Measurements from ENCODE around the gene PRDM16.

The PRDM16 gene

DNA sequence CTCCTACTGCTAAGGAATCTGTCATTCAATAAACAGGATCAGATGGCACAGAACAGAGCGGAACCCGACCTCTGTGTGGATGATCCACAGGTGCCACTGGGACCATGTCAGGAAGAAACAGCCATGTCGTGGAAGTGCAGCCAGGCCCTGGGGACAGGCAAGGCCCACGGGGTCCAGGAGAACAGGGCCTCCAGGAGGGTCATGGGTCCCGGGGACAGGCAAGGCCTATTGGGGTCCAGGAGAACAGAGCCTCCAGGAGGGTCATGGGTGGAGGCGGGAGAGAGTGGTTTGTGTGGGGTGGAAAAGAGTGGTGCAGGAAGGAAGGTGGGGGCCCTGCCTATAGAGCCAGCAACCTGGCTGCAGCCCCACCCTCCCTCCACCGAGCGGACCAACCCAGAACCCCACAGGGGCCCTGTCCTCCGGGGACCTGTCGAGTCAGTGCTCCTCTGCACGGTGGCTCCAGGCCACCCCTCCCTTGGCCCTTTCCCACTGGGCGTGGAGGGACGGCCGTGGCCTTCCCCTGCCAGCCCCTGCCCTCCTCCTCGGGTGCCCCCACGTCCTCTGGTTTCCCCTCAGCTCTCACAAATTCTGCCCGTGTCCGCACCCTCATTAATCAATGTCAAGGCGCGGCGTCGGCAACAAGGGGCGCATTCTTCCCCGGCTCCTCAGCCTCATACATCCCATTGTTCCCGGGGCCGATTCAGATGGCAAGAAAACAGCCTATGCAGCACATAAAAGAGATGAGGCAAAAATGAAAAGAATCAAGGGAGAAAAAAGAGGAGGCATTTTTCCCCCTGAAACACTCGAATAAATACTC lies 146.4 kb downstream of the PRDM16 start:
- FAIRE-seq (no peak), DNase-seq (ENCODE audit: insufficient read length, low spot score) (no peak)
- TF ChIP-seq, protein P1, sequence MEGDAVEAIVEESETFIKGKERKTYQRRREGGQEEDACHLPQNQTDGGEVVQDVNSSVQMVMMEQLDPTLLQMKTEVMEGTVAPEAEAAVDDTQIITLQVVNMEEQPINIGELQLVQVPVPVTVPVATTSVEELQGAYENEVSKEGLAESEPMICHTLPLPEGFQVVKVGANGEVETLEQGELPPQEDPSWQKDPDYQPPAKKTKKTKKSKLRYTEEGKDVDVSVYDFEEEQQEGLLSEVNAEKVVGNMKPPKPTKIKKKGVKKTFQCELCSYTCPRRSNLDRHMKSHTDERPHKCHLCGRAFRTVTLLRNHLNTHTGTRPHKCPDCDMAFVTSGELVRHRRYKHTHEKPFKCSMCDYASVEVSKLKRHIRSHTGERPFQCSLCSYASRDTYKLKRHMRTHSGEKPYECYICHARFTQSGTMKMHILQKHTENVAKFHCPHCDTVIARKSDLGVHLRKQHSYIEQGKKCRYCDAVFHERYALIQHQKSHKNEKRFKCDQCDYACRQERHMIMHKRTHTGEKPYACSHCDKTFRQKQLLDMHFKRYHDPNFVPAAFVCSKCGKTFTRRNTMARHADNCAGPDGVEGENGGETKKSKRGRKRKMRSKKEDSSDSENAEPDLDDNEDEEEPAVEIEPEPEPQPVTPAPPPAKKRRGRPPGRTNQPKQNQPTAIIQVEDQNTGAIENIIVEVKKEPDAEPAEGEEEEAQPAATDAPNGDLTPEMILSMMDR (IDR thresholded peaks at IDR 0.05; ENCODE audit: insufficient read depth, missing control alignments), result no peak

DNA sequence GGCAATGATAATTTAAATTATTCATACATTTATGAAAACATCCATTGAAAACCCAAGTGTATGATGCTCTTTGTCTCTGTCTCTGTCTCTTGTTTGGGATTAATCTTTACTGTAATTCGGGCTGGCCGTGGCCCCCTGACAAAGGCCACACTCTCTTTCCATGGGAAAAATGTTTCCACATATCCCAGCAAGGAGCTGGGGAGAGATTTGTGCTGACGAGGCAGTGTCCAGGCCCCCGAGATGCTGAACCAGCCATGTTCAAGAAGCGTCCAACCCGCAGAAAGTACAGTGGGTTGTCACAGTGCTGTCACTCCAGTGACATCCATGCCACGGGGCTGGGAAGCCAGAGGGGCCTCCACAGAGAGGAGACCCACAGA lies 147.0 kb downstream of the PRDM16 start:
- TF ChIP-seq, protein P1 (IDR thresholded peaks at IDR 0.05; ENCODE audit: insufficient read depth, missing control alignments), result no peak

DNA sequence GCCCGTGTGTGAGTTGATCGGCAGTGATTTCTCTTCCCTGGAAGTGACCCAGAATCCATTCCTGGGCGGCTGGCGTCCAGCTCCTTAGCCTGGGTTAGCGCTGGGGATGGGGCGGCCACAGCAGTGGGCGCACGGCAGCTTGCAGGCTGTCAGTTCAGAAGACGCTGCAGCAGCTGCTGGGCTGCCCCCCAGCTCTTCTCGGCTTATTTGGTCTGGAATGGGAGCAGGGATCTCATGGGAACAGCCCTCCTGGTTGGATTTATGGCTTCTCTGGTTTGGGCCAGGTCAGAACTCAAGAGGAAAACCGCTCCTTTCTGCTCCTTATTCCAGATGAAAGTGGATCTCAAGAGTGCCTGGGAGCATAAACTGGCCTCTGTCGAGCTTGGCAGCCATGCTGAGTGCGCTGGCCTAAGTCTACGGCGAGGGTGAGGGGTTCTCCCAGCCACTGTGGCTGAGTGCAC lies 148.2 kb downstream of the PRDM16 start:
- no peak for FAIRE-seq
- TF ChIP-seq, protein P1 (IDR thresholded peaks at IDR 0.05; ENCODE audit: insufficient read depth, missing control alignments), result no peak

More for the DNA sequence above, 147.0 kb downstream of the PRDM16 start:
- FAIRE-seq (no peak), DNase-seq (ENCODE audit: insufficient read length, low spot score) (no peak)

DNA sequence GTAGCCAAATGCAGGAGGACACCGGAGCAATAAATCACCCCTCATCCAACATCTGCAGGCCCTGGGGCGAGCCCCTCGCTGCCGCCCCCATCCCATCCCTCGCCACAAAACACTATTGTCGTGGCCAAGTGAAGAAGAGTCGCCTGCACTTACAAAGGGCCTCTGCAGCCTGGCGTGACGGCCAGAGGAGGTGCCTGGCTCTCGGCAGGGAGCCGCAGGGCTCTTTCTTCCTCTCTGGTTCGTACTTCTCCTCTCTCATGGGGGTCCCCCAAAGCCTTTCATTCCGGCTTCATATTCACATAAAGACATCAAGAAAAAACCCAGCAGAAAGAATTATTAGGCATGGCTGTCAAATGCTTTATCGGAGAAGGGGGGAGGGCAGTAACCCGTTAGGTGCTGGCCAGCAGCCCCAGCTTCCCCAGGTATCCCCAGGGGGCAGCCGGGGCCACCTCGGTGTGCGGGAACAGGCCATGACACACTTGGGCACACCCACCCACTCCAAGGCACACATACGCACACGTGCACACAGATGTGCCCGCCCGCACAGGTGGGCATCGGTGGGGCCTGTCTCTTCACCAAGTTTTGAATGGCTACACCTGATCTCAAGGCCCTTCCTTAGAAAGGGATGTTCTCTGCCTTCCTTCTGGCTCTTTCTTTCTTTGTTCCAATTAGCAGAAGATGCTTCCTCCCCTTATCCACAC lies 149.1 kb downstream of the PRDM16 start:
- TF ChIP-seq, protein P1 (IDR thresholded peaks at IDR 0.05; ENCODE audit: insufficient read depth, missing control alignments), result no peak
- DNase-seq (ENCODE audit: insufficient read length, low spot score), result no peak
- no peak for FAIRE-seq

More for the DNA sequence above, 148.2 kb downstream of the PRDM16 start:
- DNase-seq (ENCODE audit: insufficient read length, low spot score), result no peak

DNA sequence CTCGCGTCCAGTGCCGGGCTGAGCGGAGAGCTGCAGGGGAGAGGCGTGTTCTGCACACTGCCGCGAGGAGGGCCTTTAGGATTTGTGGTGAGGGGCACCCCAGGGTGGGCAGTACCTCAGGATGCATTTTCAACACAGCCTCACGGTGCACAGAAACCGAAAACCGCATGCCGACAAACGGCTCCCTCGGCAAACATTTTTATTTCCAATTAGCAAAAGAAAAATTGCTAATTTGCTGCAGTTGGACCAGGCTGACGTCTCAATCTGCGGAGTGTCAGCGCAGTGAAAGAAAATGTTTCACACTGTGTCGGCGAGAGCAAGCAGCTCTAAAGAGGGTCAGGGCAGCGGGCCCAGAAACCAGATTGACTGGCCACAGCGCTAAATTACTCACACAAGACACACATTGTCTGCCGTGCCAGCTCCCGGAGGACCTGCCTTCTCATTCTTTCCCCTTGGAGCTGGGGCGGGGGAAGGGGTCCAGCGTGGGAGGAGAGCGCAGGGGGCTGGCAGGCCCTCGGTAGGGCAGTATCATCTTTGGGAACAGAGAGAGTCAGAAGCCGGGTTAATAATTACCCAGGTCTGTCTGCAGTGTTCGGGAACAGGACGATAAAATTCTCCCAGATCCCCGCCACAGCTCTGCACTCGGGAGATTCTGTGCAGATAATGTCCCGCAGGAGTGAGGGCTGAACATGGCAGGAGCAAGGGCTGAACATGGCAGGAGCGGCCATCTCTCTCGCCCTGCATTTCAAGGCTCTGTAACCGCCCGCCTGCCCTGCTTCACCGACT lies 150.2 kb downstream of the PRDM16 start:
- TF ChIP-seq, protein P1 (IDR thresholded peaks at IDR 0.05; ENCODE audit: insufficient read depth, missing control alignments), result no peak
- FAIRE-seq (no peak), DNase-seq (ENCODE audit: insufficient read length, low spot score) (no peak)

DNA sequence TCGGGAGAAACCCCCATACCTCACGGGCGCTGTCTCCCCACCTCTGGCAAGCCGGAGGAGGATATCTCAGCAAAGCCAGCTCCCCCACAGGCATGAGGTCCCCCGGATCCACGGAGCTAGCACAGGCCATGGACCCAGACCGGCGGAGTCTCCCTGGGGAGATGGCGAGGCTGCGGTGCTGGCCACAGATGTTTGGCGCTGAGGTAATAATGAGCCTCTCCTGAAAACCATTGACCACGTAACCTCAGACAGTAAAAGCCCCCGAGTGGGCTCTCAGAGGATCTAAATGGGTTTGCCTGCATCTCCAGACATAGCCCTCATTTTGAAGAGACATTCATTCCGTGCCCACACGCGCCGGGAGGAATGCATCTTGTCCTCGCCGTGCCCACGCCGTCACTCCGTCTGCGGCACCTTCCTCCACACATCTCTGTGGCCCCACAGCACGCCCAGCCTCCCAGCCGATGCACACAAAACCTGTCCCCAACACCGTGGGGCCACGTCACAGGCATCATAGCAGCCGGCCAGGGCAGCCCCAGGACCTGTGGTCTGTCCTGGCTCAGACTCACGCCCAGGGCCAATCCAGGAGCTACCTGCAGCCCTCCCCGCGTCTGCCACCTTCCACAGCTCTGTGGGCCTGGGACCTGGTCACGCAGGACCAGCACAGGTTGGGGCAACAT lies 150.9 kb downstream of the PRDM16 start:
- TF ChIP-seq, protein P1 (IDR thresholded peaks at IDR 0.05; ENCODE audit: insufficient read depth, missing control alignments), result no peak
- no peak for DNase-seq (ENCODE audit: insufficient read length, low spot score)
- no peak for FAIRE-seq
